GM21723 (cell line): Measurements from ENCODE around the gene BPIFB1.

ENCODE experiments used
- ATAC-seq: cut with Tn5 transposase; IDR thresholded peaks from one replicate; pipeline ENCODE4 v1.9.1; 2021; ENCODE audit warnings: mild to moderate bottlenecking, moderate library complexity; ENCODE audit not compliant: unreplicated experiment

The BPIFB1 gene

DNA sequence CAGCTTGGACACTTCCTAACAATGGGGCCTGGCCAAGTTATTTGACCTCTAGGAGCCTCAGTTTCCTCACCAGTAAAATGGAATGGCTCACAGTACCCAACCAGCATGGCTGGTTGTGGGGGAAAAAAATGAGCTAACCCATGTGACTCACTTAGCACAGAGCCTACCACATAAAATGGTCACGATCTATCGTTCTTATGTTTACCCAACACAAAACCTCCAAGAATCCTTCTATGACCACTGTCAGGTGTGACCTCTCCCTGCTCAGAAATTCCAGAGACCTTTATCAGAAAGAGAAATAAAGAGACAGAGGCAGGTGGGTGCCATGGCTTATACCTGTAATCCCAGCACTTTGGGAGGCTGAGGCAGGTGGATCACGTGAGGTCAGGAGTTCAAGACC lies 39.4 kb downstream of the BPIFB1 start:
- no peak for ATAC-seq

DNA sequence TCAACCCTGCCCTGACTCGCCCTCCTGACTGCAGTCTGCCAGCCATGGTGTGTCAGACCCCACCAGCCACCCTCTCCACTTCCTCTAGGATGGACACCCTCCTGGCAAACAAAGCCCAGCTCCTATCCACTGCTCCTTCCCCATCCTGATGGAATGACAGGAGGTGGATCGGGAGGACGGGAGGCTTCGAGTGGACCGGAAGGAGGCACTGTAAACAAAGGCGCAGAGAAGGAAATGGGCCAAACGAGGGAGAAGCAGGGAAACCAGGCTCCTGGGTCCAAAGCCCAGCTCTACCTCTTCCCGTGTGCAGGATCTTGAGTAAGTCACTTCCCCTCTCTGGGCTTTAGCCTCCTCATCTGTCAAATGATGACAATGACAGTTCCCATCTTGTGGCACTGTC lies 40.2 kb downstream of the BPIFB1 start:
- ATAC-seq = no peak

DNA sequence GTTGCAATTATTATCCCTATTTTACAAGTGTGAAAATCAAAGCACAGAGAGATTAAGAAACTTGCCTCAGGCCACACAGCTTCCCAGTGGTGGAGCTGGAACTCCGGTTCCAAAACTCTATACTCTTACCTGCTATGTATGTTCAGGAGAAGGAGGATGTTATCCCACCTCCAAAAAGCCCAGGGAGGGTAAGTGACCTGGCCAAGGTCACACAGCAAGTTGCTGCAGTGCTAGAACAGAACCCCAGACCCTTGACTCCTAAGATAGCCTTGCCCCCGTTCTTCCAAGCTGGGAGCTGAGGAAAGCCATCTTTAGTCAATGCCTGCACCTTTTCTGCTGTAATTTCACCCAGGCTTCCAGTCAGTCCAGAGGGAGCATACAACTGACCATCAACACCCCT lies 42.3 kb downstream of the BPIFB1 start:
- ATAC-seq = no peak

DNA sequence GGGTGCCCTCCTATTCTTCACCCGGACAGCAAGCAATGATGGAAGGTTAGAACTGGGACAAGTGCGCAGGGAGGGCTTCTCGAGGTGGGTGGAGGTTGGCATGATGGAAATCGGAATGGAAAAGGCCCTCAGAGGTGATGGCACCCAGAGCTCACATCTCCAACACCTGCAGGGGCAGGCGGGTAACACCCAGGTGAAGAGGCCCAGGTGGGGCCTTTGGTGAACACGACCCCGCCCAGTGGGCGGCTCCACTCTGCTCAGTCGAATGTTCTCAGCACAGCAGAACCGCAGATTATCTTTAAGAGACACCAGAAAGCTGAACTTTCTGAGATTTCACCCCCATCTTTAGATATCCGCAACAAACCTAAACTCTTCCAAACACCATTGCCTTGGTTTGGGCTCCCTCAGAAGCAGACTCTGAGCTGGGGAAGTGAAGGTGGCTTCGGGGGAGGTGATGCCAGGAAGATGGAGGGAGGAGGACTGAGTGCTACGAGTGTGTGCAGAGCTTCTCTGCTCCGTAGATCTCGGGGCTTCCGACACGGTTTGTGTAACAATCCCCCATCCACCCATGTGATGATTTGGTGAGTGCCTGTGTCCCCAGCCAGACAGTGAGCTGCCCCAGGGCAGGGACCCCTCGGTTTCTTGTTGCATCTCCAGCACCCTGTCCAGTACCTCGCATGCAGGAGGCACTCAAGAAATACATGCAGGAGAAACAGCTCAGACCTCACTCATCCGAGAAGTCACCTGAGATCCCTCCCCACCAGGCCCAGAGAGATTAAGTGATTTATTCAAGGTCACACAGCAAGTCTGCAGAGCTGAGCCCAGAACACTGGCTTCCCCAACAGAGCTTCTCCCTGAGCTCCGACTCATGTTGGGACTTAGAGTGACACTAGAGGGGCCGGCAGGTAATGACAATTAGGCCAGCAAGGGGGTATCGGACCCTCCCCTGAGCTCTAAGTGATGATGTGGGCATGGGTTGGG lies 45.4 kb downstream of the BPIFB1 start:
- ATAC-seq = no peak

DNA sequence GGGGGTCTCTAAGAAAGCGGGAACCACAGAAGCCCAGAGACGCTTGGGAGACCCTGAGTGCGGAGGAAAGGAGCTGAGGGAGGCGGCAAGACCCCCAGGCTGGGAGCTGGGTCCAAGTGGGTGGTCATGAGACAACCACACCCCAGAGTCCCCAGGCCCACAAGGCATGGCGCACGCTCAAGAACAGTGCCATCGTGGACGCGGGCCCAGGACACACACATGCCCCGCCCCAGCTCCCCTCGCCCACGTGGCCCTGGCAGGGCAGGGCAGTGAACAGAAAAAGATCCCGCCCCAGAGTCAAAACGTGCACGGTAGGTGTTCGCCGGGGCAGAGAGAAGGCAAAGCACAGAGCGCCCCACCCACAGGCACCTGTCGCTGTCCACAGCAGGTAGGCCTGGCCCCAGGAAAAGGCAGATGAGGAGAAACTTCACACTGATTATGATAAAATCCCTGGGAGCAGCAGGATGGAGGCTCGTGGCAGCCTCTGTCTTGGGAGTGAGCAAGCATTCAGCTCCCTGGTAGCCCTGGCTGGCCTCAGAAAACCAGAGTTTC lies 50.0 kb downstream of the BPIFB1 start:
- ATAC-seq = no peak

DNA sequence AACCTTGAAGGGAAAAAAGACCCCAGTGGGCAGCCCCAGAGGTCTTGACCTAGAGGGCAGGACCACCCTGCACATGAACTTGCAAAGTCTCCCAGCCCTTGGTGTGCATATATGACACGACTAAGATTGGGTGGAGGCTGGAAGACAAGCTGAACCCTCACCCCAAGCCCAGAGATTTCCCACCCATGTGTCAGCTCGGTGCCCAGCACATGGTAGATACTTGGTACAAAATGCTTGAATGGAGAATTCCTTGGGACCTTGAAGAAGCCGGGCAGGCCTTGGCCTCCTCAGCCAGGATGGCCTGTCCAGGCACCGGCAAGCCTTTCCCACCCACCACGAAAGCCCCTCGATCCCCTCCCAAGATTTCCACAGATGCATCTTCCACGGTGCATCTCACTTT lies 50.6 kb downstream of the BPIFB1 start:
- no peak for ATAC-seq

DNA sequence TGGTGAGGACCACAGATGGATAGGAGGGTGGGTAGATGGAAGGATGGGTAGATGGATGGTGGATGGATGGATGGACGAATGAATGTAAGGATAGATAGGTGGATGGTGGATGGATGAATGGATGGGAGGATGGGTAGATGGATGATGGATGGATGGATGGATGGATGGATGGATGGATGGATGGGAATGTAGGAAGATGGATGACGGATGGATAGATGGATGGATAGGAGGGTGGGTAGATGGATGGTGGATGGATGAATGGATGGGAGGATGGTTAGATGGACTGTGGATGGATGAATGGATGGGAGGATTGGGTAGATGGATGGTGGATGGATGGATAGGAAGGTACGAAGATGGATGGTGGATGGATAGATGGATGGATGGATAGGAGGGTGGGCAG lies 51.1 kb downstream of the BPIFB1 start:
- no peak for ATAC-seq

DNA sequence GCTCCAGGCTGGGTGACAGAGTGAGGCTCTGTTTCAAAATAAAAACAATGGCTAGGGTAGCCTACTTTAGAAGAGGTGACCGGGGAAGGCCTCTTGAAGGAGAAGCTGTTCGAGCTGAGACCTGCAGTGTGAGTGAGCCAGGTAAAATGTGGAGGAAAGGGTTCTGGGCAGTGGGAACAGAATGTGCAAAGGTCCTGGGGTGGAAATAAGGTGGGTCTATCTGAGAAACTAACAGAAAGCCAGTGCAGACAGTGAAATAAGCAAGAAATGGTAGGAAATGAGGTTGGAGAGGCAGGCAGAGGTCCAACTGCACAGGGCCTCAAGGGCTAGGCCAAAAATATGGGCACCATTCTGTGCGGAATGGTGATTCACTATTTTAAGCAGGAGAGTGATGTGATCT lies 53.4 kb downstream of the BPIFB1 start:
- no peak for ATAC-seq

DNA sequence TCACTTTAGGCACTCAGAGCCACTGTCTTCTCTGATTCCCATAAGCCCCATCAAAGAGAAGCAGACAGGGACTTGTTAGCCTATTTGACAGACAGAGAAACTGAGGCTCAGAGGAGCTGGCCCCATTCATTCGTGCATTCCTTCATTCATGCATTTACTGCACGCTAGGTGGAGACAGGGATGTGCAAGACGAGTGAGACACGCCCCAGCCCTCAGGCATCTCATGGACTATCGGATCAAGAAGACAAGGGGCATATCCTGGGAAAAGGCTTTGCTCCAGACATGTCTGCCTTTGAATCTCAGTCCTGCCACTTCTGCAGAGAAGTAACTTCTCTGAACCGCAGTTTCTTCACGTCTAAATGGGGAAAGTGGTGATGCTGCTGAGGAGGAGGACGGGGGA lies 54.1 kb downstream of the BPIFB1 start:
- no peak for ATAC-seq

DNA sequence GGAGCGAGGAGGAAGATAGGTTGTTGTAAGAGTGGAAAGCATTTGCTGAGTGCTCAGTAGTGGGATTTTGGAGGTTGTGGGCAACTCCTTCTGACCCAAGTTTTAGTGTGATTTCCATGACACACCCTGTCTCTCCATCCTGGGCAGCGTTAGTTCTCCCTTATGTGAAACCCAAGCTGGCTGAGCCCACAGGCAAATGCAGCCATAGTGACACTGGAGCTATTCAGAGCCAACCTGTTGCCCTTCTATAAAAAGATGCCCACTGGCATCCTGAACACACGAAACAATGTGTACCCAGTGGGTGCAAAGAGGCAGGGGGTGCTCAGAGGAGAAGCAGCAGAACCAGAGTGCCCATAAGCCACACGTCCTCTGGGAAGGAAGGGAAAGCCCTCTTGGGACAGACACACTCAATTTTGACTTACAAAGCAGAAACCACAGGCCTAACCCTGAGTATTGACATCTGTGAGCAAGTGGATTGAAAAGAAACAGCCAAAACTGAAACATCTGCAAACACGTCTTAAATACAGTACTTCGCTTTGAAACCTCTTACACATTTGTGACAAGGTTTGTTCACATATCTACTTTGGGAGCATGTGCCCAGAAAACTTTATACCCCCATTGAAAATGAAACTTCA lies 54.6 kb downstream of the BPIFB1 start:
- ATAC-seq = peak; percentile 63

DNA sequence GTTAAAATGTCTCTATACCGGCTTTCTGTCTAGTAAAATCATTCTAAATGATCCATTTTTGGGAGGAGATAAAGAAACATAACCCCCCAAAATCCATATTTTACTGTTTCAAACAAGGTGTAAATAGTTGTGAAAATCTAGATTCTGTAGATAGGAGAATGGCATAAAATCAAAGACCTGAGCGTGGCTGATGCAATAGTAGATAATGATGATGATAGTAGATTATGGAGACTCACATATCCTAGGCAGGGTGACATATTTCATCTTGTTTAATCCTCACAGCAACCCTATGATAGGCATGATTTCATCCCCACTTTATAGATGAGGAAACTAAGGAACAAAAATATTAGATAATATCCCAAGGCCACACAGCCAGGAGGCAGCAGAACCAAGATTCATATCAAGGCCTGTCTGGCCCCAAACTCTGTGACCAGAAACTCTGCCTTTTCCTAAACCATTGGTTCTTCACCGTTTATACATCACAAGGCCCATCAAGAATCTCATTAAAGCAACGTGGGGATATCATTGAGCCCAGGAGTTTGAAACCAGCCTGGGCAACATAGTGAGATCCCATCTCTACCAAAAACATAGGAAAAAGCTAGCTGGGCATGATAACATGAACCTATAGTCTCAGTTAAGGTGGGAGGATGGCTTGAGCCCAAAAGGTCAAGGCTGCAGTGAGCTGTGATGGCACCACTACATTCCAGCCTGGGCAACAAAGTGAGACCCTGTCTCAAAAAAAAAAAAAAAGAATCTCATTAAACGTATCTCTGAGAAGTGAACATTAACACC lies 55.6 kb downstream of the BPIFB1 start:
- ATAC-seq = no peak

DNA sequence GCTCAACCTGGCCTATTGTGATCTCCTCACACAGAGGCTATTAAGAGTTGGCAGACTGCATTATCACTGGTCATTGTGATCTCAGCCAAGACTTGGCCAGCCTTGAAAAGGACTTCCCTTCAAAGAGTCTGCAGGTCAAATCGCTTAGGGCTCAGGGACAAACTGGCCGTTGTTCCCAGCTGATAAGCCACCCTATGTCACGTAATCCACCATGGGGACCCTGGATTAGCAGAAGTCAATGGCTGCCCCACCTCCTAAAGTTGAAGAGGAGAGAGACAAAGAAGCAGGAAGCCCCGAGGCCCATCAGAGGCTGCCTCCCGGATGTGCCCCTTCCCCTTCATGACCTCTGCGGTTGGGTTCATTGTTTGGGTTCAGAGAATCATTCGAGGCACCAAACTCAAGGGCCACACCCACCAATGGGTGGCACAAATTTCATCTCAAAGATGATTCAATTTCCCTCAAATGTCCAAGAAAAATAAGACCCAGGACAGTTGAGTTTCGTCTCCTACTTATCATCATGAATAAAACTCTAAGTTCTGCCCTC lies 56.6 kb downstream of the BPIFB1 start:
- no peak for ATAC-seq

DNA sequence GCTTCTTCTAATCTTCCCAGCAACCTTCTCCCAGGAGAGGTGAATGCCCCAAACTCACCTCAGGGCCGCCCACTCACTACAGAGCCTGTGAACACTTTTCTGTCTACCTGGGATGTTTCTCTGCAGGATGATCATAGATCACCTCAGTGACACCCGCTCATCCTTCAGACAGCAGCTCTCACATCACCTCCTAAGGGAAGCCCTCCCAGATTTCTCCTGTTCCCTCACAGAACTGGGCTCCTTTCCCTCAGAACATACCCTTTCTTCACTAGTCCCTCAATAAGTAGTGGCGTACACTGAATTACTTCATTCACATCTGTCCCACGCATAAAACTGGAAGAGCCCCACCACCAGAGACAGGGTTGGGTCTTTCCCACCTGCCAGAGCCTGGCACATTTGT lies 60.5 kb downstream of the BPIFB1 start:
- no peak for ATAC-seq

DNA sequence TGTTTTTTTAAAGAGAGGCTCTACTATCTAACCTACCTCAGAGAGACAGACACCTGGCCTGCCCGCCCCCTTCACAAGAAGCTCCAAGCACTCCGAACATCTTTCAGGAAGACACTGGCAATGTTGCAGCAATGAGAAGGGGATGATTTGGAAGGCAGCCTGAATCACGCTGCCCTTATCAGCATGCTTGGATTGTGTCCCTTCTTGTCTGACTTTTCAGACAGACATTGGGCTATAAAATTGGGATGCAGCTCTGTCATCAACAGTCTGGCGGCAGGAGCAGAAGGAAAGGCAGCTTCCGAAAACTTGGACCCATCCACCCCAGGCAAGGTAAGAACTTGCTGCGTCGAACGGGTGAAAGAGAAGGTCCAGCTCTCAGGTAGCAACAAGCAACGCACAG lies 62.3 kb downstream of the BPIFB1 start:
- no peak for ATAC-seq

DNA sequence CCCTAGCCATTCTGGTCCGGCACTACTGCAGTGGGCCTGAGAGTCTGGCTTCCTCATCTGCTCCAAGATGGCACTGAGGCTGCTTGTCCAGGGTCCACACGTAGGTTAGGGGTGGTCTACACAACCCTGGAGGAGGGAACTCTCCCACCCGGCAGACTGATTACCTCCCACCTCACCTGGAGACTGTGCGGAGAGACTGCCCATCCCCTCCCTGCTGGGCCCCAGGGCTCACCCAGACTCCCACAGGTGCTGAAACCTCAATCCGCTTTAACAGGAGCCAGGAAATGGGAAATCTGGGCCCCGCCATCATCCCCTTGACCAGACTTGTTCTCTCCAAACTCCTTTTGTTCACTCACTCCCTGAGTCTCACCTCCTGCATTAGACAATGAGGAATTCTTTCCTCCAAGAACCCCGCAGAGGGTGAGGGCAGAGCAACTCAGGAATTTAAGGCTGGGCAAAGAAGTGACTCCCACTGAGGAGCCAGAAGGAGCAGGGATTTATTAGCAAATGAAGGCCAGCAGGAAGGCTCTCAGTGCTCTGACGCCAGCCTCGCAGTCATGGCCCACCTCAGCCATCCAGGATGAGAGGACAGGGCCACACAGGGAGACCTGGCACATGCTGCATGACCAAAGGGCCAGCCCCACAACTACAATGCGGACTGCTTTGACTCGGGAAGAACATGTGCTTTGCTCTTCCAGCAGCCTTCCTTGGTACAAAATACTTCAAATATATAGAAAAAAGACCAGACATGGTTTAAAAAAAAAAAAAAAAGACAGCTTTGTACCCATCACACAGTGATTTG lies 65.3 kb downstream of the BPIFB1 start:
- no peak for ATAC-seq

DNA sequence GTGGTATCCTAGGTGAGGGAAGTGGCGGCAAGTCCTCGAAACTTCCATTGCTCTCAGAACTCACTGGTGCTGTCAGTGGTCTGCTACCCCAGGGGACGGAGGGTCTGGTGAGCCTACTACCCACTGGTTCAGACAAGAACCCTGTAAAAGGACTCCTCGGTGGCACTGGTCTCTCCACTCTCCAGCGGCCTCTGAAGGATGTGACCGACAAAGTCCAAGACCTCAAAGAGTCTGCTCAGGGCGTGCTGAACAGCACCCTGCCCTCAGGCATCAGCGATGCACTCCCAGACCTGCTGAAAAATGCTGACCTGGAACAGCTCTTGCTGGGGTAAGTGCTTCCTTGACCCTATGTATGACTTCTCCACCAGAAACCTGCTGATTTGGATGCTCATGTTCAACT lies 66.5 kb downstream of the BPIFB1 start:
- no peak for ATAC-seq

DNA sequence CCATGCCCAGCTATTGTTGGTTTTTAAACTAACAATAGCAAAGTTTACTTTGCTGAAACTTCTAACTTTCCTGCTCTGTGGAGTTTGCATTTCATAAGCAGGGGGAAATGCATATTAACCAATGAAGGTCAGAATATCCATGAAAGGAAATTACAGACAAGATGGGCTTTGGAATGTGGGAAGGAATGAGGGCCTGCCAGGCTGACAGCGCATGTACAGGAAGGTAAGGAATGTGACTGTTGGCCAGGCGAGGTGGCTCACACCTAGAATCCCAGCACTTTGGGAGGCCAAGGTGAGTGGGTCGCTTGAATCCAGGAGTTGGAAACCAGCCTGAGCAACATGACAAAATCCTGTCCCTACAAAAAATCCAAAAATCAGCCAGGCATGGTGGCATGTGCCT lies 68.7 kb downstream of the BPIFB1 start:
- no peak for ATAC-seq

DNA sequence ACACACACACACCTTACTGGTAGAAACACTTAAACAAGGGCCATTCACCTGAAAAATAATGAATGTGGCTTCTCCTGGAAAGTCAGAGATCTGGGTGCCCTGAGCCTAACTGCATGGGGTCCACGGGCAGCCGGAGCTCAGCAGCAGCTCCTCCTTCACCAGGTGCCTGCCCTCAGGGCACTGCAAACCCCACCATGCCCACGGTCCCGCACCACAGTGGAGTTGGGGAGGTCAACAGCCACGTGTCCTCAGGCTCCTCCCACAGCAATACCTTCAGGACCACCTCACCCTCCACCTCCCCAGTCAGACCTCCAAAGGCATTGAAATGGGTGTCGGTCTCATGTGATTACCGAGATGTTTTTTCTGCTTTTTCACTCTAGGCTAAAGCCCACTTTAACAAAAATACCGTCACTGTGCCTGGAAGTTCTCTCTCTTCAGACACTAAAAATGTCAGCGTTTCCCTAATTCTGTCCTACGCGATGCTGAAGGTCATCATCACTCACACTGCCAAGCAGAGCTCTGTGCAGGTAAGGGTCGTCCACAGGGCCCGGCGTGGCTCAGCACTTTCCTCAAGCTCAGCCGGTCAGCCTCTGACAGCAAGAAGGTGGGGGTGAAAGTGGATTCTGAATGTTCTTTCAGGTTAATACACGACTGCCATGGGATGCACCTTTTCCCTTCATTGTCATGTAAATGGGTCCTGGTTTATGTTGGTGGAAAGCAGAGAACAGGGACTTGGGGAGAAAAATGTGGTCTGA lies 69.4 kb downstream of the BPIFB1 start:
- ATAC-seq = no peak

DNA sequence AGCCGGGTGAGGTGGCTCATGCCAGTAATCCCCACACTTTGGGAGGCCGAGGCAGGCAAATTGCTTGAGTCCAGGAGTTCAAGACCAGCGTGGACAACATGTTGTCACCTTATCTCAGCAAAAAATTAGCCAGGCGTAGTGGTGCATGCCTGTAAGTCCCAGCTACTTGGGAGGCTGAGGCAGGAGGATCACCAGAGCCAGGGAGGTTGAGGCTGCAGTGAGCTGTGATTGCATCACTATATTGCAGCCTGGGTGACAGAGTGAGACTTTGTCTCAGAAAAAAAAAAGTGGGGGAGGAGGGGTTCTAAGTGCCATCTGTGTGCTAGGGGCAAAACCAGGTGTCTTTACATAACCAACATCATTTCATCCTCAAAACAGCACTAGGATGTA lies 70.0 kb downstream of the BPIFB1 start:
- no peak for ATAC-seq
